ENCODE measurements around the gene GAB2.
"Not testable (repeated sequence)": the region's sequence is repeated elsewhere in the genome, so short reads cannot be mapped to it uniquely, and the experiment has no call there.

The GAB2 gene

DNA sequence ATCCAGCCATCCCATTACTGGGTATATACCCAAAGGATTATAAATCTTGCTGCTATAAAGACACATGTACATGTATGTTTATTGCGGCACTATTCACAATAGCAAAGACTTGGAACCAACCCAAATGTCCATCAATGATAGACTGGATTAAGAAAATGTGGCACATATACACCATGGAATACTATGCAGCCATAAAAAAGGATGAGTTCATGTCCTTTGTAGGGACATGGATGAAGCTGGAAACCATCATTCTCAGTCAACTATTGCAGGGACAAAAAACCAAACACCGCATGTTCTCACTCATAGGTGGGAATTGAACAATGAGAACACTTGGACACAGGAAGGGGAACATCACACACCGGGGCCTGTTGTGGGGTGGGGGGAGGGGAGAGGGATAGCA, 59.7 kb downstream of the GAB2 start:
- H3K27me3 ChIP-seq (ENCODE audit: control insufficient read depth, insufficient read depth, low read length); H3K4me1 ChIP-seq (ENCODE audit: control insufficient read depth, insufficient read depth, low read length); H3K9me3 ChIP-seq (ENCODE audit: control insufficient read depth, insufficient read depth, low read length); H3K9ac ChIP-seq (ENCODE audit: low read depth, low read length); H3K4me3 ChIP-seq (ENCODE audit: low read depth, low read length); H3K36me3 ChIP-seq (ENCODE audit: control insufficient read depth, insufficient read depth, low read length): not testable (repeated sequence)

DNA sequence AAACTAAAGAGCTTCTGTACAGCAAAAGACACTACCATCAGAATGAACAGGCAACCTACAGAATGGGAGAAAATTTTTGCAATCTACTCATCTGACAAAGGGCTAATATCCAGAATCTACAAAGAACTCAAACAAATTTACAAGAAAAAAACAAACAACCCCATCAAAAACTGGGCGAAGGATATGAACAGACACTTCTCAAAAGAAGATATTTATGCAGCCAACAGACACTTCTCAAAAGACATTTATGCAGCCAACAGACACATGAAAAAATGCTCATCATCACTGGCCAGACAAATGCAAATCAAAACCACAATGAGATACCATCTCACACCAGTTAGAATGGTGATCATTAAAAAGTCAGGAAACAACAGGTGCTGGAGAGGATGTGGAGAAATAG, 60.2 kb downstream of the GAB2 start:
- H3K27me3 ChIP-seq (ENCODE audit: control insufficient read depth, insufficient read depth, low read length); H3K4me1 ChIP-seq (ENCODE audit: control insufficient read depth, insufficient read depth, low read length); H3K9me3 ChIP-seq (ENCODE audit: control insufficient read depth, insufficient read depth, low read length); H3K9ac ChIP-seq (ENCODE audit: low read depth, low read length); H3K4me3 ChIP-seq (ENCODE audit: low read depth, low read length); H3K36me3 ChIP-seq (ENCODE audit: control insufficient read depth, insufficient read depth, low read length): not testable (repeated sequence)

DNA sequence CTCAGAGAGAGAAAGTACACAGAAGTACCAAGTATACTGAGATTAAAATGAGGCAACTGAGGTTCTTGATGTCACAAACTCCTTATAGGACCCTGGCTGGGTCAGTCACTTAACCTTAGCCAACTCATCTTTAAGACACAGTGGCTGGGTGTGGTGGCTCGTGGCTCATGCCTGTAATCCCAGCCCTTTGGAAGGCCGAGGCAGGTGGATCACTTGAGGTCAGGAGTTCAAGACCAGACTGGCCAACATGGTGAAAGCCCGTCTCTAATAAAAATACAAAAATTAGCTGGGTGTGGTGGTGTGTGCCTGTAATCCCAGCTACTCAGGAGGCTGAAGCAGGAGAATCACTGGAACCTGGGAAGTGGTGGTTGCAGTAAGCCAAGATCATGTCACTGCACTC, 61.9 kb downstream of the GAB2 start:
- H3K27me3 ChIP-seq (ENCODE audit: control insufficient read depth, insufficient read depth, low read length); H3K4me1 ChIP-seq (ENCODE audit: control insufficient read depth, insufficient read depth, low read length); H3K9me3 ChIP-seq (ENCODE audit: control insufficient read depth, insufficient read depth, low read length); H3K9ac ChIP-seq (ENCODE audit: low read depth, low read length); H3K4me3 ChIP-seq (ENCODE audit: low read depth, low read length); H3K36me3 ChIP-seq (ENCODE audit: control insufficient read depth, insufficient read depth, low read length): not testable (repeated sequence)

DNA sequence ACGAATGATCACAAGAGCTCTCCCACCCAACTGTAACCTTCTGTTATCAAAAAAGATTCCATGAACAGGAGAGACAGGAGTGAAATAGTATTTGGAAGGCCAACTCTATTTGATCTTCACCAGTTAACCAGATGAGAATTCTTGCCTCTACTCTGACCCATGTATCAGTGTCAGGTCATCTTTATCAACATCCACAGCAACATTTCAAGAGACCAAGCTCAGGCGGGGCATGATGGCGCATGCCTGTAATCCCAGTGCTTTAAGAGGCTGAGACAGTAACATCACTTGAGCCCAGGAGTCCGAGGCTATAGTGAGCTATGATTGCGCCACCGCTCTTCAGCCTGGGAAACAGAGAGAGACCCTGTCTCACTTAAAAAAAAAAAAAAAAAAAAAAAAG, 62.3 kb downstream of the GAB2 start:
- no peaks in the 10 kb centered on the region for H3K27me3 ChIP-seq (ENCODE audit: control insufficient read depth, insufficient read depth, low read length)
- H3K4me1 ChIP-seq (ENCODE audit: control insufficient read depth, insufficient read depth, low read length) = peaks cover under 1% of the 10 kb centered on the region
- H3K4me3 ChIP-seq (ENCODE audit: low read depth, low read length) = no peak overlapping the region
- H3K9ac ChIP-seq (ENCODE audit: low read depth, low read length) = no peak overlapping the region
- no peaks in the 10 kb centered on the region for H3K36me3 ChIP-seq (ENCODE audit: control insufficient read depth, insufficient read depth, low read length)
- H3K9me3 ChIP-seq (ENCODE audit: control insufficient read depth, insufficient read depth, low read length) = no peaks in the 10 kb centered on the region

DNA sequence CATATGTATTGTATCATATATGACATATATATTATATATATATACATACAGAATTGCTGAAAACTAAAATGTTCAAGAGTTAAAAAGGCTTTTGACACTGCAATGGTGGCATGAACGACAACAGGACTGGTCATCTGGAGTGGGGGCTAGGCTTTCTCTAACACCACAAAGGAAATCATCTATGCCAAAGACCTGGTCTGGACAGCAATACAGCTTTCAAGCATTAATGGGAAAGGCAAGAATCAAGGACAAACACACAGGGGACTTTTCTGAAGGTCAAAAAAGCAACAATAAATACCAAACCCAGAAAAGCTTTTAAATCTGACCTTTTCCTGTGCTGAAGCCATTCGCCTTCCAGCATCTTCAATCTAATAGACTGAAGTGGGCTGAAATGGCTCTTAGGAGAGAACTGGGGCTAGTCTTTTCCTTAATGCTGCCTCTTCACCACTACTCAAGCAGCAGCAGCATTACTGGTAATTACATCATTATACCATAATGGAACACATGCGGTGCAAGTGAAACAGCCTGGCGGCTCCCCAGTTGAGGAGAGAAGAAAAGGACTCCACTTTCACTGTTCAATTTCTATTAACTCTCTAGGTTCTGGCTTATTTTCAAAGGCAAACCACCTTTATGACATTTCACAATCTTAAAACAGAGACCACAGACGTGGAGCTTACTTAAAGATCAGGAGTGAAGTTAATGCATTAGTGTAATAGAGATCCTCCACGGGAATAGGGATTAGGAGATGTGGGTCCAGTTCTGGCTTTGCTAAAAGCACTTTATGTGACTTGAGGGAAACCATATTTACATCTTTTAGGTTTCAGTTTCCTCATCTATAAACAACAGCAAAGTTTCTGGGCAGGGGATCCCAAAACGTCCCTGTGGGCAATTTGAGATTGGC, 63.0 kb downstream of the GAB2 start:
- H3K36me3 ChIP-seq (ENCODE audit: control insufficient read depth, insufficient read depth, low read length) = no peaks in the 10 kb centered on the region
- peaks cover 2% of the 10 kb centered on the region for H3K4me1 ChIP-seq (ENCODE audit: control insufficient read depth, insufficient read depth, low read length)
- H3K4me3 ChIP-seq (ENCODE audit: low read depth, low read length) = no peak overlapping the region
- H3K27me3 ChIP-seq (ENCODE audit: control insufficient read depth, insufficient read depth, low read length) = no peaks in the 10 kb centered on the region
- H3K9ac ChIP-seq (ENCODE audit: low read depth, low read length) = no peak overlapping the region
- no peaks in the 10 kb centered on the region for H3K9me3 ChIP-seq (ENCODE audit: control insufficient read depth, insufficient read depth, low read length)

DNA sequence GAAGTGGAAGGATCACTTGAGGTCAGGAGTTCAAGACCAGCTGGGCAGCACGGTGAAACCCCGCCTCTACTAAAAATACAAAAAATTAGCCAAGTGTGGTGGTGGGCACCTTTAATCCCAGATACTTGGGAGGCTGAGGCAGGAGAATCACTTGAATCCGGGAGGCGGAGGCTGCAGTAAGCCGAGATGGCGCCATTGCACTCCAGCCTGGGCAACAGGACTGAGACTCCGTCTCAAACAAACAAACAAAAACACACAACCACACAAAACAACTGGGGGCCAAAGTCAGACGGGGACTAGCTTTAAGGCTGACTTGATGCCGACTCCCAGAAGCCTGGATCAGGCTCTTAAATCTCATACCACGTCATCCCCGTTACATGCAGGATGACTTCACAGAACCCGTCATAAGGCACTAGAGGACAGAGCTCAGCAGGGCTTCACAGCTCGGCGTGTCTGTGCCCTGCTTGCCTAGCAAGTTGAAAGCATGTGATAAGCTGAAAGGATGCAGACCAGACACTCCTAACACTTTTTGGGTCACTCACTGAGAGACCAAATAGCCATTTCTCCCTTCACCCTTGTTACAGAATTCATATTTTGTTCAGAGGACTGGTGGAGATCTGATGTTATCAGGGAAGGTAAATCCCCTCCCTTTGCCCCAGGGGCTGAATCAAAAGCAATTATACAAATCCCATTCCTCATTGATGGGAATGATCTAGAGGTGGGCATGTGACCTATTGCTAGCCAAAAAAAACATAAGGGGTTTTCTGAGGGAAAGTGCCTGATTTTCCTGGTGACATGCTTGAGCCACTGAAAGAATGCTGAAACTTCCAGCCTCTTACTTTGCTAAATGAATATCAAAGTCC, 65.4 kb downstream of the GAB2 start:
- Histone ChIP-seq H3K9me3 (ENCODE audit: control insufficient read depth, insufficient read depth, low read length) (no peaks in the 10 kb centered on the region), H3K9ac (ENCODE audit: low read depth, low read length) (no peak overlapping the region), H3K36me3 (ENCODE audit: control insufficient read depth, insufficient read depth, low read length) (no peaks in the 10 kb centered on the region), H3K4me1 (ENCODE audit: control insufficient read depth, insufficient read depth, low read length) (peaks cover 6% of the 10 kb centered on the region), H3K4me3 (ENCODE audit: low read depth, low read length) (no peak overlapping the region), H3K27me3 (ENCODE audit: control insufficient read depth, insufficient read depth, low read length) (no peaks in the 10 kb centered on the region)

DNA sequence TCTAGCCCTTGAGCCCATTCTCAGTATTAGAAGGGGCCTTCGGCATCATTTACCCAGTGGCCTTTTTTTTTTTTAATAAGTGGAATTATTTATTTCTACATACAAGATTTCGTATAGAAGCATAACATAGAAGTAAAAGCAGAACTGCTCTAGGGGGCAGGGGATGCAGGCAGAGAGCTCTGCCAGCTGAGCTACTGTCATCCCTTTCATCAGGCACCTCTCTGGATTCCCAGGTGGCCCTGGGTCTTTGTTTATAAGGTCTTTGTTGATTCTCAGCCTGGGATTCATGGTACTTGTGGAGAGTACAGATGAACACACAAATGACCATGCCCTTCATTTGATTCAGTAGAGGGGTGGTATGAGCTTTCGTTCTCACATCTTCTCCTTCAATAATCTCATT, 66.4 kb downstream of the GAB2 start:
- H3K4me3 ChIP-seq (ENCODE audit: low read depth, low read length) = no peak overlapping the region
- no peaks in the 10 kb centered on the region for H3K9me3 ChIP-seq (ENCODE audit: control insufficient read depth, insufficient read depth, low read length)
- H3K4me1 ChIP-seq (ENCODE audit: control insufficient read depth, insufficient read depth, low read length) = peaks cover 6% of the 10 kb centered on the region
- no peaks in the 10 kb centered on the region for H3K36me3 ChIP-seq (ENCODE audit: control insufficient read depth, insufficient read depth, low read length)
- H3K27me3 ChIP-seq (ENCODE audit: control insufficient read depth, insufficient read depth, low read length) = no peaks in the 10 kb centered on the region
- H3K9ac ChIP-seq (ENCODE audit: low read depth, low read length) = no peak overlapping the region

DNA sequence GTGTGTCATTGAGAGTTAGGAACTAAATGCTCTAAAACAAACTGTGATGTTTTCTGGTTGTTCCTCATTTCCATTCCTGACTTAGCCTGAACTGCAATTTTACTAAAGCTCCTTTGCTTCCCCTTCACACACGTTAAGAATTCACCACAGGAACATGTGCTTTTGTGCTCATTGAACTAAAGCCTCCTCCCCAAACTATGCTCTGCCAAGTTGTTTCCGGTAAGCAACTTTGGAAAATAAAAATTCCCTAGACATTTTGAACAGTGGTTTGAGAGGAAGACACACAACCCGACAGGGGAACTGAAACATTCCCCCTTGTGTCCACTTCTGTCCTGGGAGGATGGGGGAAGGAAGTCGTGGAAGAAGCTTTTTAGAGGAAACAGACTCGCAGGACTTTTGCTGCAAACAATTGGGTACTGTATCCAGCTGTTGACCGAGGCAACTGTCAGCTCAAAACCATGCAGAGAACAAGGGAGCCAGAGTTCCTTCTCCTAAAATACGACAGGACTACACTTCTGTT, 66.9 kb downstream of the GAB2 start:
- H3K9me3 ChIP-seq (ENCODE audit: control insufficient read depth, insufficient read depth, low read length) = no peaks in the 10 kb centered on the region
- no peaks in the 10 kb centered on the region for H3K36me3 ChIP-seq (ENCODE audit: control insufficient read depth, insufficient read depth, low read length)
- no peak overlapping the region for H3K4me3 ChIP-seq (ENCODE audit: low read depth, low read length)
- no peaks in the 10 kb centered on the region for H3K27me3 ChIP-seq (ENCODE audit: control insufficient read depth, insufficient read depth, low read length)
- H3K9ac ChIP-seq (ENCODE audit: low read depth, low read length) = no peak overlapping the region
- peaks cover 6% of the 10 kb centered on the region for H3K4me1 ChIP-seq (ENCODE audit: control insufficient read depth, insufficient read depth, low read length)

DNA sequence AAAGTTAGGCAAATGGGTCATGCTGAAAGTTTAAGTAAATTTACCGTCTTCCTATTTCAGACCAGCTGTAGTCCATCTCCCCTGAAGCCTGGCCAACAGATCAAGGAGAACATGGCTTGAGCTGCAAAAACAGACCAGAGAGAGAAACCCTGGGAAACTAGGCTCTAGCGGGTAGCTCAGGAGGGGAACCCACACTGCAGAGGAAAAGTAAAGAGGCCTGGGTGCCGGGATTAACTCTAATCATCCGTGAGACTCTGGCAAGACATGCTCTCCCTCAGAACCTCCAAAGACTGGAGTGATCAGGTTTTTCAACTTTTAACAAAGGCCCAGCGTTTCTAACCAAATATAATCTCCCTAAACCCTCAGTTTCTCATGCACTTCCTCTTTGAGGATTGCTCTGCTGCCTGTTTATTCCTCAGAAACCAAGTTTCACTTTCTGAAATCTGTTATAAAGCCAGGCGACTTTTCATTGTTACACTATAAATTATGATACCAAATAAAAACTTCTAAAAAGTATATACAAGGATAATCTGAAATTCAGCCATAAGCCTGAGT, 67.5 kb downstream of the GAB2 start:
- no peaks in the 10 kb centered on the region for H3K36me3 ChIP-seq (ENCODE audit: control insufficient read depth, insufficient read depth, low read length)
- peak overlapping the region; percentile 16 for H3K9ac ChIP-seq (ENCODE audit: low read depth, low read length)
- peaks cover 6% of the 10 kb centered on the region for H3K4me1 ChIP-seq (ENCODE audit: control insufficient read depth, insufficient read depth, low read length)
- H3K4me3 ChIP-seq (ENCODE audit: low read depth, low read length) = no peak overlapping the region
- H3K27me3 ChIP-seq (ENCODE audit: control insufficient read depth, insufficient read depth, low read length) = no peaks in the 10 kb centered on the region
- no peaks in the 10 kb centered on the region for H3K9me3 ChIP-seq (ENCODE audit: control insufficient read depth, insufficient read depth, low read length)

DNA sequence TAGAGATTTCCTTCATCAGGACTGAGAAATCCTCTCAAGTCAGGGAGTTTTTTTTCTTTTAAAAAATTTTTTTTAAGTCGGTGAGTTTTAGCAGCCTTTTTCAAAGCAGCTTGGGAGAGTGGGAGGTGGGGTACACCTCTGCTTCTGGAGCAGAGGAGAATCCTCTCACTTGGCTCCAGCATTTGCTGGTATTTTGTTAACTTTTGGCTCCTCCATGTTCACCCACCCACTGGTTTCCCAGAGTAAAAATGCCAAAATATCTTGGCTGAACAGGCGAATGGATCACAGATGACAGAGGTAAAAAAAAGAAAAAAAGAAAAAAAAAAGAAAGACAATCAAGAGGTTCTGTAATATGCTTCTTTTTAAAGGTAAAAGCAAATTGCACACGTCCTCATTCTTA, 68.0 kb downstream of the GAB2 start:
- no peaks in the 10 kb centered on the region for H3K36me3 ChIP-seq (ENCODE audit: control insufficient read depth, insufficient read depth, low read length)
- H3K9me3 ChIP-seq (ENCODE audit: control insufficient read depth, insufficient read depth, low read length) = no peaks in the 10 kb centered on the region
- H3K4me3 ChIP-seq (ENCODE audit: low read depth, low read length) = no peak overlapping the region
- peaks cover 6% of the 10 kb centered on the region for H3K4me1 ChIP-seq (ENCODE audit: control insufficient read depth, insufficient read depth, low read length)
- no peaks in the 10 kb centered on the region for H3K27me3 ChIP-seq (ENCODE audit: control insufficient read depth, insufficient read depth, low read length)
- H3K9ac ChIP-seq (ENCODE audit: low read depth, low read length) = no peak overlapping the region

DNA sequence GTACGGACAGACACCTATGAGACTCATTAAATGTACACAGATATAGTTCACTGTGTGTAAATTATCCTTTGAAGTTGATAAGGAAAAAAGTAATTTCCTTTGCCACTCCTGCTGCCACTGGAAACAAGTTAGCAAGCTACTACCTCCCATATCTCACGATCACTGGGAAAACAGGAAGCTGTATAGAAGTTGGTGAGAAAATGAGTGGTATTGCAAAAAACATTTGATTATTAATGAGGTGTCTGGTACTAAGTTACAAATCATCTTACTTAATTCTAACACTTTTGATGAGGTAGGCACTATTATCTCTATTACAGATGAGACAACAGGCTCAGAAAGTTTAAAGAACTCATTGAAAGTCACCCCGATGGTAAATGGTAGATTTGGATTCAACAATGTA, 68.5 kb downstream of the GAB2 start:
- H3K36me3 ChIP-seq (ENCODE audit: control insufficient read depth, insufficient read depth, low read length) = no peaks in the 10 kb centered on the region
- no peak overlapping the region for H3K4me3 ChIP-seq (ENCODE audit: low read depth, low read length)
- H3K9ac ChIP-seq (ENCODE audit: low read depth, low read length) = no peak overlapping the region
- peaks cover 6% of the 10 kb centered on the region for H3K4me1 ChIP-seq (ENCODE audit: control insufficient read depth, insufficient read depth, low read length)
- no peaks in the 10 kb centered on the region for H3K27me3 ChIP-seq (ENCODE audit: control insufficient read depth, insufficient read depth, low read length)
- no peaks in the 10 kb centered on the region for H3K9me3 ChIP-seq (ENCODE audit: control insufficient read depth, insufficient read depth, low read length)

Data from iPS-15b (cell line).